Brain microvascular endothelial cell (primary cell): ENCODE measurements around the gene RPL5.
A peak's percentile ranks its signal among the peaks of the same experiment; 100 is the strongest.
"Not testable (repeated sequence)": the region's sequence is repeated elsewhere in the genome, so short reads cannot be mapped to it uniquely, and the experiment has no call there.

ENCODE experiments used
- DNase-seq: peaks from one replicate; pipeline ENCODE4 v3.0.0-alpha.2; 2020
- H3K27ac ChIP-seq: fragments of 250-450 bp; sonication (Bioruptor Pico); 2 replicates; pipeline ENCODE4 v1.5.1; 2020; ENCODE audit warnings: mild to moderate bottlenecking, moderate library complexity
- H3K27me3 ChIP-seq: fragments of 250-450 bp; sonication (Bioruptor Pico); replicated peaks from 2 replicates; pipeline ENCODE4 v1.5.1; 2020; ENCODE audit warnings: mild to moderate bottlenecking
- H3K36me3 ChIP-seq: fragments of 250-450 bp; sonication (Bioruptor Pico); replicated peaks from 2 replicates; pipeline ENCODE4 v1.5.1; 2020; ENCODE audit warnings: mild to moderate bottlenecking
- H3K4me3 ChIP-seq: 2 replicates; pipeline ENCODE4 v1.5.1; 2011; ENCODE audit warnings: low read depth, mild to moderate bottlenecking, control low read depth, low read length, moderate library complexity
- CTCF ChIP-seq: IDR thresholded peaks from 2 replicates; pipeline ENCODE4 v1.5.1; 2011; ENCODE audit warnings: low read depth, mild to moderate bottlenecking, moderate library complexity, low read length, control low read depth, inconsistent platforms; ENCODE audit errors: missing control alignments
- in situ Hi-C: cut with HindIII; loops from 2 replicates; pipeline ENCODE4 v1.10.0; 2017; ENCODE audit warnings: low sequenced_read_pairs, low pct_ligation_motif_present

The RPL5 gene

GRCh38 chr1:92831762-92832536 is at the start of gene RPL5:
Gene RPL5 (plus strand): TSS chr1:92832040. CDS start chr1:92832115, 75 bp downstream.
- Histone ChIP-seq H3K27me3 (no peaks in the 10 kb centered on the region), H3K4me3 (peak within 1 kb of the TSS; percentile 94), H3K36me3 (peaks cover 34% of the 10 kb centered on the region), H3K27ac (peak within 1 kb of the TSS; percentile 97)
- TF ChIP-seq CTCF: peak; percentile 95
- in situ Hi-C loops: no loop called here
- DNase-seq: peak; percentile 96

GRCh38 chr1:92783550-92783949 is 48.3 kb upstream of the RPL5 start:
- DNase-seq, H3K27me3 ChIP-seq, H3K36me3 ChIP-seq, in situ Hi-C loops: not testable (repeated sequence)
- peak overlapping the region; percentile 93 for H3K27ac ChIP-seq
- TF ChIP-seq CTCF: peak; percentile 19
- peak overlapping the region; percentile 85 for H3K4me3 ChIP-seq

GRCh38 chr1:92784021-92784638 is 47.7 kb upstream of the RPL5 start:
- DNase-seq: peak; percentile 48
- peak overlapping the region; percentile 85 for H3K4me3 ChIP-seq

GRCh38 chr1:92784639-92785500 is 47.0 kb upstream of the RPL5 start, which contains the start of gene EVI5:
Gene EVI5 (minus strand): TSS chr1:92785108. CDS start chr1:92736546, 48,562 bp downstream.
- Histone ChIP-seq H3K27me3 (no peaks in the 10 kb centered on the region), H3K36me3 (no peaks in the 10 kb centered on the region), H3K4me3 (peak within 1 kb of the TSS; percentile 85), H3K27ac (peak within 1 kb of the TSS; percentile 93)
- in situ Hi-C loops: no loop called here
- TF ChIP-seq CTCF: peak; percentile 39
- peak; percentile 96 for DNase-seq

More at GRCh38 chr1:92784021-92784638, 47.7 kb upstream of the RPL5 start:
- in situ Hi-C loops: no loop called here
- H3K36me3 ChIP-seq: no peaks in the 10 kb centered on the region
- H3K27me3 ChIP-seq: no peaks in the 10 kb centered on the region
- no peak for TF ChIP-seq CTCF
- peak overlapping the region; percentile 93 for H3K27ac ChIP-seq

- no peak for TF ChIP-seq CTCF
- Histone ChIP-seq H3K27me3 (no peaks in the 10 kb centered on the region), H3K27ac (no peak overlapping the region), H3K36me3 (no peaks in the 10 kb centered on the region), H3K4me3 (no peak overlapping the region)
- in situ Hi-C loops: no loop called here
- no peak for DNase-seq
Observed at GRCh38 chr1:92786111-92786901, 45.5 kb upstream of the RPL5 start.
